A549 (cell line): Measurements from ENCODE around the gene FOXO1. TPM values are rescaled to one million over a fixed set of nuclear protein-coding genes. Genes with fewer than 3 reads are reported as not detected.

Experiments used
- ATAC-seq, 2 experiments: fragments of 200-7000 bp in 1 of 2; fragments of >200 bp in 1 of 2; cut with Nextera tagmentation in 1 of 2; cut with Tn5 transposase in 1 of 2; 3 replicates each; pipeline versions ENCODE4 v1.8.0 to v1.9.1; 2018 to 2020; ENCODE audit warnings: mild to moderate bottlenecking in 1 of 2, moderate library complexity in 1 of 2
- CTCF ChIA-PET: fragments of 300-600 bp; sonication (Branson Sonifier 250); formaldehyde crosslinking; extraction: SDS; loops from one replicate; lab custom pipeline; 2021; ENCODE audit warnings: antibody characterized with exemption, inconsistent platforms; lab: Yijun Ruan, JAX
- POLR2A ChIA-PET: fragments of 350-600 bp; formaldehyde crosslinking; extraction: SDS; loops from one replicate; lab custom pipeline; 2021; ENCODE audit warnings: antibody characterized with exemption, inconsistent platforms; lab: Yijun Ruan, JAX
- DNase-seq, 2 experiments: peaks; one replicate each; pipeline versions ENCODE4 v3.0.0 to v3.0.0-alpha.2; 2011 to 2016; ENCODE audit warnings: low read depth in 1 of 2, low spot score in 1 of 2
- FAIRE-seq: peaks from 2 replicates; lab custom pipeline; 2011; peaks lifted over from hg19 to GRCh38; lab: Jason Lieb, UNC
- H3K27ac ChIP-seq, 2 experiments: fragments of >200 bp; sonication (Bioruptor Twin); formaldehyde crosslinking; 3 replicates each; pipeline ENCODE4 v1.5.1; 2016 to 2017
- H3K4me1 ChIP-seq: fragments of >200 bp; sonication (Bioruptor Twin); formaldehyde crosslinking; 3 replicates; pipeline ENCODE4 v1.6.1; 2016
- H3K4me2 ChIP-seq: fragments of >200 bp; sonication (Bioruptor Twin); formaldehyde crosslinking; 3 replicates; pipeline ENCODE4 v1.6.1; 2016
- H3K4me3 ChIP-seq: fragments of >200 bp; sonication (Bioruptor Twin); formaldehyde crosslinking; 3 replicates; pipeline ENCODE4 v1.5.1; 2016
- H3K9me3 ChIP-seq: fragments of >200 bp; sonication (Bioruptor Twin); formaldehyde crosslinking; 3 replicates; pipeline ENCODE4 v1.6.1; 2016
- BHLHE40 ChIP-seq: IDR thresholded peaks from 2 replicates; pipeline ENCODE4 v1.6.1; 2012; ENCODE audit warnings: low read depth, low read length, inconsistent platforms
- CBX2 ChIP-seq: fragments of 200-600 bp; sonication (generic); IDR thresholded peaks from 2 replicates; pipeline ENCODE4 v1.6.1; 2016; ENCODE audit warnings: low read depth, mild to moderate bottlenecking, borderline replicate concordance
- CBX8 ChIP-seq: fragments of 200-600 bp; sonication (generic); IDR thresholded peaks from 2 replicates; pipeline ENCODE4 v1.6.1; 2016
- CEBPB ChIP-seq, 2 experiments: fragments of >200 bp in 1 of 2; sonication (Bioruptor Twin) in 1 of 2; formaldehyde crosslinking in 1 of 2; IDR thresholded peaks; 2 replicates each; pipeline ENCODE4 v1.6.1; 2012 to 2016
- CTCF ChIP-seq: fragments of >200 bp; sonication (Bioruptor Twin); formaldehyde crosslinking; IDR thresholded peaks from 3 replicates; pipeline ENCODE4 v1.5.1; 2016
- EHF ChIP-seq: fragments of 250-450 bp; sonication (Bioruptor Pico); IDR thresholded peaks from 2 replicates; pipeline ENCODE4 v1.5.0; 2020; ENCODE audit warnings: mild to moderate bottlenecking
- ELK1 ChIP-seq: fragments of 150-350 bp; IDR thresholded peaks from 2 replicates; pipeline ENCODE4 v1.6.1; 2014; ENCODE audit warnings: low read depth, mild to moderate bottlenecking, low read length
- EP300 ChIP-seq, 2 experiments: fragments of >200 bp; sonication (Bioruptor Twin); formaldehyde crosslinking; IDR thresholded peaks; 2 replicates in 1 of 2; 3 replicates in 1 of 2; pipeline ENCODE4 v1.6.1; 2016 to 2017
- ESRRA ChIP-seq: fragments of 150-350 bp; IDR thresholded peaks from 2 replicates; pipeline ENCODE4 v1.6.1; 2014; ENCODE audit warnings: mild to moderate bottlenecking, low read length, borderline replicate concordance
- FOSB ChIP-seq: fragments of 250-450 bp; sonication (Bioruptor Pico); IDR thresholded peaks from 2 replicates; pipeline ENCODE4 v1.5.0; 2020; ENCODE audit warnings: mild to moderate bottlenecking, moderate library complexity
- FOXS1 ChIP-seq: fragments of 250-450 bp; sonication (Bioruptor Pico); IDR thresholded peaks from 2 replicates; pipeline ENCODE4 v1.5.0; 2020; ENCODE audit warnings: mild to moderate bottlenecking, moderate library complexity
- GATA3 ChIP-seq: IDR thresholded peaks from 2 replicates; pipeline ENCODE4 v1.6.1; 2012; ENCODE audit warnings: borderline replicate concordance
- HDAC2 ChIP-seq: fragments of 200-600 bp; sonication (generic); IDR thresholded peaks from 2 replicates; pipeline ENCODE4 v1.6.1; 2016
- HES2 ChIP-seq: fragments of >200 bp; sonication (Bioruptor Twin); formaldehyde crosslinking; IDR thresholded peaks from 2 replicates; pipeline ENCODE4 v1.6.1; 2016
- HOXA7 ChIP-seq: fragments of 250-450 bp; sonication (Bioruptor Pico); IDR thresholded peaks from 2 replicates; pipeline ENCODE4 v1.5.0; 2020; ENCODE audit warnings: mild to moderate bottlenecking, moderate library complexity
- JUN ChIP-seq, 2 experiments: fragments of >200 bp; sonication (Bioruptor Twin); formaldehyde crosslinking; IDR thresholded peaks; 2 replicates in 1 of 2; 3 replicates in 1 of 2; pipeline ENCODE4 v1.6.1; 2016 to 2017
- MAX ChIP-seq: IDR thresholded peaks from 2 replicates; pipeline ENCODE4 v1.6.1; 2012
- NFE2L2 ChIP-seq: fragments of 150-350 bp; conservative IDR thresholded peaks from 2 replicates; pipeline ENCODE4 v1.6.1; 2014; ENCODE audit warnings: low read length
- NPAS2 ChIP-seq: fragments of 250-450 bp; sonication (Bioruptor Pico); IDR thresholded peaks from 2 replicates; pipeline ENCODE4 v1.8.0; 2022; ENCODE audit warnings: mild to moderate bottlenecking, moderate library complexity, borderline replicate concordance
- PHF8 ChIP-seq: fragments of 200-600 bp; sonication (generic); IDR thresholded peaks from 2 replicates; pipeline ENCODE4 v1.6.1; 2016; ENCODE audit warnings: low read depth, mild to moderate bottlenecking, antibody characterized with exemption, moderate library complexity, borderline replicate concordance
- POLR2AphosphoS2 ChIP-seq: conservative IDR thresholded peaks from 2 replicates; pipeline ENCODE4 v1.6.1; 2012; ENCODE audit warnings: low read length, improper control_type of control experiment, inconsistent platforms
- RCOR1 ChIP-seq: fragments of 150-350 bp; IDR thresholded peaks from 2 replicates; pipeline ENCODE4 v1.6.1; 2014; ENCODE audit warnings: antibody characterized with exemption, low read length, low read depth
- REST ChIP-seq: fragments of 200-600 bp; sonication (generic); IDR thresholded peaks from 2 replicates; pipeline ENCODE4 v1.6.1; 2016; ENCODE audit warnings: antibody characterized with exemption, mild to moderate bottlenecking, moderate library complexity
- RFX5 ChIP-seq: fragments of 450-650 bp; IDR thresholded peaks from 2 replicates; pipeline ENCODE4 v1.7.1; 2014; ENCODE audit warnings: antibody characterized with exemption, mild to moderate bottlenecking, moderate library complexity
- TP53 ChIP-seq: fragments of 250-450 bp; sonication (Bioruptor Pico); IDR thresholded peaks from 2 replicates; pipeline ENCODE4 v1.5.0; 2021; ENCODE audit warnings: mild to moderate bottlenecking, moderate library complexity
- USF2 ChIP-seq: fragments of 450-650 bp; IDR thresholded peaks from 2 replicates; pipeline ENCODE4 v1.6.1; 2014; ENCODE audit warnings: antibody characterized with exemption
- ZFP36 ChIP-seq: fragments of 450-650 bp; IDR thresholded peaks from 2 replicates; pipeline ENCODE4 v1.6.1; 2014; ENCODE audit warnings: borderline replicate concordance; ENCODE audit not compliant: partially characterized antibody
- ZNF302 ChIP-seq: fragments of 250-450 bp; sonication (Bioruptor Pico); IDR thresholded peaks from 2 replicates; pipeline ENCODE4 v1.9.0; 2021; ENCODE audit warnings: inconsistent platforms, mild to moderate bottlenecking, moderate library complexity
- ZSCAN20 ChIP-seq: fragments of 250-450 bp; sonication (Bioruptor Pico); IDR thresholded peaks from 2 replicates; pipeline ENCODE4 v1.8.0; 2022; ENCODE audit warnings: mild to moderate bottlenecking, moderate library complexity
- WGBS: methylation state at CpG from one replicate; pipeline ENCODE4 v1.1.6; 2017; ENCODE audit errors: missing lambda C conversion rate; 5-methylcytosine and 5-hydroxymethylcytosine counted together
- polyA plus RNA-seq, 4 experiments: library from polyadenylated mRNA; depleted of rRNA in 3 of 4; stranded (reverse); fragments of >200 nt; fragmentation: RNase III in 1 of 4; extraction: RNeasy Plus Mini Kit Qiagen cat#74134 plus additional on column Dnase treatment in 1 of 4; gene quantifications; 2 replicates in 3 of 4; 3 replicates in 1 of 4; pipeline ENCODE4 v1.2.3, GENCODE V29; 2011 to 2017

The FOXO1 gene
- polyA plus RNA-seq, 2 of the 4 experiments (the other 2 are of a cell fraction) = 2.2 to 3.6 TPM

GRCh38 chr13:40558656-40559055 lies 107.8 kb downstream of the FOXO1 start:
- POLR2A ChIA-PET = no interaction called here
- WGBS = 67% methylated on average over 1 of the region's 1 CpG
- CTCF ChIA-PET = no interaction called here
- no peaks in the 10 kb centered on the region for H3K9me3 ChIP-seq
- no peaks in the 10 kb centered on the region for H3K4me1 ChIP-seq
- no peak overlapping the region for H3K4me3 ChIP-seq
- no peak overlapping the region for H3K27ac ChIP-seq
- FAIRE-seq (no peak), ATAC-seq (no peak), DNase-seq (no peak)
- H3K4me2 ChIP-seq = no peak overlapping the region
- TF ChIP-seq CBX2 (no peak), ESRRA (no peak), NPAS2 (no peak), USF2 (no peak), ELK1 (no peak), ZSCAN20 (CRISPR knock-in tag) (no peak), BHLHE40 (no peak), HOXA7 (CRISPR knock-in tag) (no peak), NFE2L2 (no peak), FOSB (CRISPR knock-in tag) (no peak), CBX8 (no peak), MAX (no peak), RCOR1 (no peak), TP53 (CRISPR knock-in tag) (no peak), FOXS1 (CRISPR knock-in tag) (no peak)

GRCh38 chr13:40556453-40556852 lies 110.0 kb downstream of the FOXO1 start:
- POLR2A ChIA-PET = no interaction called here
- DNase-seq = no peak
- Histone ChIP-seq H3K27ac (no peak overlapping the region), H3K4me1 (no peaks in the 10 kb centered on the region), H3K4me3 (no peak overlapping the region), H3K9me3 (no peaks in the 10 kb centered on the region), H3K4me2 (no peak overlapping the region)
- TF ChIP-seq JUN (IDR thresholded peaks at IDR 0.05) (no peak), ZFP36 (no peak), REST (no peak), NPAS2 (no peak), POLR2AphosphoS2 (no peak), HDAC2 (no peak), EP300 (IDR thresholded peaks at IDR 0.05) (no peak), ZNF302 (no peak), RFX5 (no peak), GATA3 (no peak), PHF8 (no peak), EHF (CRISPR knock-in tag) (no peak), CEBPB (IDR thresholded peaks at IDR 0.05) (no peak), HES2 (no peak), CTCF (no peak)
- CTCF ChIA-PET = no interaction called here
- FAIRE-seq = no peak
- ATAC-seq = no peak
